HEK293 (cell line): ENCODE measurements around the gene NCAPG2.

Experiments used
- CTCF ChIP-seq: fragments of 450-650 bp; formaldehyde crosslinking; IDR thresholded peaks from 2 replicates; pipeline ENCODE4 v1.5.1; 2016; ENCODE audit warnings: missing biosample characterization, missing genetic modification characterization
- ZNF10 ChIP-seq: fragments of 450-650 bp; formaldehyde crosslinking; IDR thresholded peaks from 2 replicates; pipeline ENCODE4 v1.5.1; 2017; ENCODE audit warnings: missing biosample characterization, missing genetic modification characterization

GRCh38 chr7:158631574-158632195, 72.9 kb downstream of the NCAPG2 start:
- TF ChIP-seq CTCF (no peak), ZNF10 (tag by site-specific recombination) (no peak)
